ENCODE data around the gene ROPN1B. TPM values are rescaled to one million over a fixed set of nuclear protein-coding genes. Genes with fewer than 3 reads are reported as not detected.
A peak's percentile ranks its signal among the peaks of the same experiment; 100 is the strongest.
"Not testable (repeated sequence)": the region's sequence is repeated elsewhere in the genome, so short reads cannot be mapped to it uniquely, and the experiment has no call there.

Gene ROPN1B
- total and polyA plus RNA-seq, 8 donors, result 0.13 to 0.31 TPM; not detected in 6

DNA sequence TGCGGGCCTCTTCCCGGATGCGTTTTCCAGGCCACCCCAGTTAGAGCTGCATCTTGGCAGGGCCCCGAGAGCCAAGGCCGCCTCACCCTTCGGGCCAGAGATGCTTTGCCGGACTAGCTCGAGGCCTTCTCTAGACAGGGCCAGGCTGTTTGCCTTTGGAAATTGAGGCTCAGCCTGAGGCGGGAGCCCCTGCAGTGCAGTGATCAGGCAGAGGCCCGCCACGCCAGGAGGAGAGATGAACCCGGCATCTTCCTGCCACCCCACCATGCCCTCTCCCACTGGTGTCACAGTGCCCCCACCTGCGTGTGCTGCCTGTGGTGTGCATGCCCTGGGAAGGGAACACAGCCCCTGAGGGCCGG lies 8.9 kb upstream of the ROPN1B start:
- peaks cover 0 to 14% (median 4%) of the 10 kb centered on the region in 4 donors for H3K9me3 ChIP-seq
- H3K36me3 ChIP-seq, result no peaks in the 10 kb centered on the region
- H3K4me1 ChIP-seq, result peaks cover 0 to 7% (median 5%) of the 10 kb centered on the region in 4 donors
- no peak overlapping the region for H3K4me3 ChIP-seq
- no peak for TF ChIP-seq EP300 (IDR thresholded peaks at IDR 0.05)
- no peak for DNase-seq
- H3K27me3 ChIP-seq, result peaks cover 0 to 78% (median 33%) of the 10 kb centered on the region in 3 donors
- intact Hi-C loops (cut with DNase I; ENCODE audit: low total_unique reads), result no loop called here
- no peak overlapping the region for H3K27ac ChIP-seq
- WGBS, 5 donors, result 91 to 100% (median 92%) methylated on average over 3 to 14 of the region's 14 CpGs

GRCh38 chr3:125960456-125961288 lies 8.3 kb upstream of the ROPN1B start:
- Histone ChIP-seq H3K27ac (no peak overlapping the region), H3K4me1 (peaks cover 0 to 7% (median 5%) of the 10 kb centered on the region in 4 donors), H3K9me3 (peaks cover 0 to 14% (median 4%) of the 10 kb centered on the region in 4 donors), H3K4me3 (no peak overlapping the region), H3K36me3 (no peaks in the 10 kb centered on the region), H3K27me3 (peaks cover 0 to 79% (median 33%) of the 10 kb centered on the region in 3 donors)
- no peak for TF ChIP-seq POLR2AphosphoS5 (IDR thresholded peaks at IDR 0.05)
- TF ChIP-seq POLR2A (IDR thresholded peaks at IDR 0.05), result no peak
- TF ChIP-seq EP300 (IDR thresholded peaks at IDR 0.05), result no peak
- 78 to 89% (median 86%) methylated on average over 11 of the region's 11 CpGs for WGBS, 5 donors
- no peak for DNase-seq
- intact Hi-C loops (cut with DNase I; ENCODE audit: low total_unique reads), result no loop called here

GRCh38 chr3:125961289-125961589 lies 7.7 kb upstream of the ROPN1B start:
- no peak for DNase-seq
- no peak overlapping the region for H3K4me3 ChIP-seq
- H3K36me3 ChIP-seq, result no peaks in the 10 kb centered on the region
- H3K27ac ChIP-seq, result no peak overlapping the region
- WGBS, 5 donors, result 69 to 93% (median 78%) methylated on average over 1 to 6 of the region's 6 CpGs
- no peak for TF ChIP-seq POLR2A (IDR thresholded peaks at IDR 0.05)
- H3K9me3 ChIP-seq, result peaks cover 0 to 14% (median 4%) of the 10 kb centered on the region in 4 donors
- H3K4me1 ChIP-seq, result peaks cover 0 to 7% (median 5%) of the 10 kb centered on the region in 4 donors
- peaks cover 0 to 78% (median 29%) of the 10 kb centered on the region in 3 donors for H3K27me3 ChIP-seq
- intact Hi-C loops (cut with DNase I; ENCODE audit: low total_unique reads), result no loop called here

GRCh38 chr3:125963834-125964233 lies 5.1 kb upstream of the ROPN1B start:
- intact Hi-C loops (cut with DNase I; ENCODE audit: low total_unique reads); H3K36me3 ChIP-seq: not testable (repeated sequence)
- 36 to 64% (median 50%) methylated on average over 1 of the region's 1 CpG for WGBS, 5 donors

DNA sequence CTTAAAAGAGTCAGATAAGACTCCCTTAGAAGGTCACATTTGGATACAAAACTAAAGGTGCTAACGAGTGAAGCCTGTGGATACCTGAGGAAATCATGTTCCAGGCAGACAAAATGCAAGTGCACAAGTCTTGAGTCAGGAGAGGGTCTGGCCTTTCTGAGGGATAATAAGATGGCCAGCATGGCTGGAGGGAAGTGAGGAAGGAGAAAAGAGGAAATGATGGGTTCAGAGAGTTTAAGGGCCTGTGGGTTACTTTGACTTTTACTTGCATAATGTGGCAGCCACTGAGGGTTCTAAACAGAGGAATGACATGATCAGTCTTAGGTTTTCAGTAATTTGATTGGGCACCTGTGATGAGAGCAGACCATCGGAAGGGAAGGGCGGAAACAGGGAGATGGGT lies 3.5 kb upstream of the ROPN1B start:
- TF ChIP-seq, protein P1, sequence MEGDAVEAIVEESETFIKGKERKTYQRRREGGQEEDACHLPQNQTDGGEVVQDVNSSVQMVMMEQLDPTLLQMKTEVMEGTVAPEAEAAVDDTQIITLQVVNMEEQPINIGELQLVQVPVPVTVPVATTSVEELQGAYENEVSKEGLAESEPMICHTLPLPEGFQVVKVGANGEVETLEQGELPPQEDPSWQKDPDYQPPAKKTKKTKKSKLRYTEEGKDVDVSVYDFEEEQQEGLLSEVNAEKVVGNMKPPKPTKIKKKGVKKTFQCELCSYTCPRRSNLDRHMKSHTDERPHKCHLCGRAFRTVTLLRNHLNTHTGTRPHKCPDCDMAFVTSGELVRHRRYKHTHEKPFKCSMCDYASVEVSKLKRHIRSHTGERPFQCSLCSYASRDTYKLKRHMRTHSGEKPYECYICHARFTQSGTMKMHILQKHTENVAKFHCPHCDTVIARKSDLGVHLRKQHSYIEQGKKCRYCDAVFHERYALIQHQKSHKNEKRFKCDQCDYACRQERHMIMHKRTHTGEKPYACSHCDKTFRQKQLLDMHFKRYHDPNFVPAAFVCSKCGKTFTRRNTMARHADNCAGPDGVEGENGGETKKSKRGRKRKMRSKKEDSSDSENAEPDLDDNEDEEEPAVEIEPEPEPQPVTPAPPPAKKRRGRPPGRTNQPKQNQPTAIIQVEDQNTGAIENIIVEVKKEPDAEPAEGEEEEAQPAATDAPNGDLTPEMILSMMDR (IDR thresholded peaks at IDR 0.05), result no peak
- TF ChIP-seq POLR2A (IDR thresholded peaks at IDR 0.05) (no peak), POLR2AphosphoS5 (IDR thresholded peaks at IDR 0.05) (no peak), EP300 (IDR thresholded peaks at IDR 0.05) (no peak)
- 83 to 89% (median 88%) methylated on average over 3 of the region's 3 CpGs for WGBS, 5 donors
- no peak overlapping the region for H3K4me3 ChIP-seq
- intact Hi-C loops (cut with DNase I; ENCODE audit: low total_unique reads), result no loop called here
- no peak for DNase-seq
- H3K9me3 ChIP-seq, result peaks cover 0 to 7% (median 3%) of the 10 kb centered on the region in 4 donors
- H3K36me3 ChIP-seq, result no peaks in the 10 kb centered on the region
- no peak overlapping the region for H3K27ac ChIP-seq
- H3K27me3 ChIP-seq, result peaks cover 0 to 54% (median 12%) of the 10 kb centered on the region in 3 donors
- H3K4me1 ChIP-seq, result no peaks in the 10 kb centered on the region

More at GRCh38 chr3:125963834-125964233, 5.1 kb upstream of the ROPN1B start:
- H3K9me3 ChIP-seq, DNase-seq, H3K4me3 ChIP-seq, H3K4me1 ChIP-seq, H3K27ac ChIP-seq: not testable (repeated sequence)
- H3K27me3 ChIP-seq, result peaks cover 0 to 66% (median 16%) of the 10 kb centered on the region in 3 donors

DNA sequence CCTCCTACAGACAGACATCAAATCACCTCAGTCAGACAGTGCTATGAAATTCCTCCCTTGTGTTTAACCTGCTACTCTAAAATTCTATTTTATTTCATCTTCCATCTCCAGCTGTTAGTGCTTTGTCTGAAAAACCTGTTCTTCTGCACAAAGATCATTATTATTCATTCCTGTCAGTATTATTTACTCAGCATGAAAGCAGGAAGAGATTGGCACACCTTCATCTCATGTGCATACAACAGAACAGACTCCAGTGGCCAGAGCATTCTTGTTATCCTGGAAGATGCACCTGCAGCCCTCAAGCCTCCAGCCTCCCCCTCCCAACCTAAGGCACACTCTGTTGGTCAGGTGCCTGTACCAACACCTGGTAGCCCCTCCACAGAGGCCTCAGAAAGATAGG lies 1.8 kb upstream of the ROPN1B start:
- Histone ChIP-seq H3K36me3 (no peaks in the 10 kb centered on the region), H3K27me3 (peaks cover 0 to 55% (median 24%) of the 10 kb centered on the region in 3 donors), H3K9me3 (peaks cover 0 to 7% (median 3%) of the 10 kb centered on the region in 4 donors), H3K4me1 (peaks cover 0 to 8% (median 6%) of the 10 kb centered on the region in 4 donors), H3K27ac (no peak overlapping the region), H3K4me3 (no peak overlapping the region)
- intact Hi-C loops (cut with DNase I; ENCODE audit: low total_unique reads), result no loop called here
- peak in 1 of 2 donors; percentile 22 for DNase-seq
- TF ChIP-seq, protein P1 (IDR thresholded peaks at IDR 0.05), result no peak
- TF ChIP-seq POLR2AphosphoS5 (IDR thresholded peaks at IDR 0.05), result no peak
- no peak for TF ChIP-seq EP300 (IDR thresholded peaks at IDR 0.05)
- no peak for TF ChIP-seq POLR2A (IDR thresholded peaks at IDR 0.05)

DNA sequence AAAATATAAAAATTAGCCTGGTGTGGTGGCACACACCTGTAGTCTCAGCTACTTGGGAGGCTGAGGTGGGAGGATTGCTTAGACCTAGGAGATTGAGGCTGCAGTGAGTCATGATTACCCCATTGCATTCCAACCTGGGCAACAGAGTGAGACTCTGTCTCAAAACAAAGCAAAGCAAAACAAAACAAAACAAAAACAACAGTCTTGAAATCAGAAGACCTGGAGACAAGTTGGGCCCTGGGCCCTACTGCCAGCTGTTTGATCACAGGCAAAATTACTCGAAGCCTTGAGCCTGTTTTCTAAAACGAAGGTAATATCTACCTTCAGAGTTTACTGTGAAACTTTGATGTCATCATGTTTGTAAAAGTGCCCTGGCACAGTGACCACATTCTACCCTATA lies 857 bp upstream of the ROPN1B start:
- Histone ChIP-seq H3K4me1 (peaks cover 0 to 13% (median 8%) of the 10 kb centered on the region in 4 donors), H3K27me3 (peaks cover 0 to 54% (median 25%) of the 10 kb centered on the region in 3 donors)
- H3K27ac ChIP-seq; intact Hi-C loops (cut with DNase I; ENCODE audit: low total_unique reads); DNase-seq; H3K36me3 ChIP-seq; H3K9me3 ChIP-seq; H3K4me3 ChIP-seq: not testable (repeated sequence)
- WGBS, 5 donors, result 89 to 100% (median 92%) methylated on average over 2 of the region's 2 CpGs
